ENCODE results near the gene UNG.

UNG gene

GRCh38 chr12:109098183-109098604, 797 bp downstream of the UNG start:
- DNase-seq = peak; percentile 38
- Histone ChIP-seq H2AFZ (ENCODE audit: low read length) (peak overlapping the region; percentile 65), H4K20me1 (ENCODE audit: insufficient read depth, low read length) (no peaks in the 10 kb centered on the region), H3K4me3 (ENCODE audit: low read length) (peak overlapping the region; percentile 82), H3K9ac (ENCODE audit: low read length) (peak overlapping the region; percentile 73), H3K4me1 (ENCODE audit: low read length) (peaks cover 21% of the 10 kb centered on the region), H3K9me3 (replicated peaks; ENCODE audit: insufficient read depth, low read length) (no peaks in the 10 kb centered on the region), H3F3A (ENCODE audit: insufficient read depth, low read length) (peaks cover 11% of the 10 kb centered on the region), H3K36me3 (replicated peaks; ENCODE audit: insufficient read depth, low read length) (peaks cover 9% of the 10 kb centered on the region; the same call in 1 of the 2 replicates), H3K79me2 (ENCODE audit: low read length) (peaks cover 46% of the 10 kb centered on the region), H3K4me2 (ENCODE audit: low read depth, low read length) (peak overlapping the region; percentile 89), H3K9me2 (replicated peaks; ENCODE audit: insufficient read depth, low read length) (no peaks in the 10 kb centered on the region), H3K27ac (ENCODE audit: low read length) (peak overlapping the region; percentile 11; the same call in 1 of the 2 replicates), H3K27me3 (replicated peaks; ENCODE audit: insufficient read depth, low read length) (no peaks in the 10 kb centered on the region)
- TF ChIP-seq EZH2 (optimal IDR thresholded peaks at IDR 0.05; ENCODE audit: low read depth, low read length) = no peak
- TF ChIP-seq, protein P1, sequence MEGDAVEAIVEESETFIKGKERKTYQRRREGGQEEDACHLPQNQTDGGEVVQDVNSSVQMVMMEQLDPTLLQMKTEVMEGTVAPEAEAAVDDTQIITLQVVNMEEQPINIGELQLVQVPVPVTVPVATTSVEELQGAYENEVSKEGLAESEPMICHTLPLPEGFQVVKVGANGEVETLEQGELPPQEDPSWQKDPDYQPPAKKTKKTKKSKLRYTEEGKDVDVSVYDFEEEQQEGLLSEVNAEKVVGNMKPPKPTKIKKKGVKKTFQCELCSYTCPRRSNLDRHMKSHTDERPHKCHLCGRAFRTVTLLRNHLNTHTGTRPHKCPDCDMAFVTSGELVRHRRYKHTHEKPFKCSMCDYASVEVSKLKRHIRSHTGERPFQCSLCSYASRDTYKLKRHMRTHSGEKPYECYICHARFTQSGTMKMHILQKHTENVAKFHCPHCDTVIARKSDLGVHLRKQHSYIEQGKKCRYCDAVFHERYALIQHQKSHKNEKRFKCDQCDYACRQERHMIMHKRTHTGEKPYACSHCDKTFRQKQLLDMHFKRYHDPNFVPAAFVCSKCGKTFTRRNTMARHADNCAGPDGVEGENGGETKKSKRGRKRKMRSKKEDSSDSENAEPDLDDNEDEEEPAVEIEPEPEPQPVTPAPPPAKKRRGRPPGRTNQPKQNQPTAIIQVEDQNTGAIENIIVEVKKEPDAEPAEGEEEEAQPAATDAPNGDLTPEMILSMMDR (IDR thresholded peaks at IDR 0.05; ENCODE audit: low read length) = no peak
- no peak for TF ChIP-seq EZH2phosphoT487 (IDR thresholded peaks at IDR 0.05; ENCODE audit: low read length)

- Histone ChIP-seq H3K36me3 (replicated peaks; ENCODE audit: insufficient read depth, low read length) (peaks cover 11% of the 10 kb centered on the region; the same call in 1 of the 2 replicates), H3K27ac (ENCODE audit: low read length) (peak overlapping the region; percentile 11; the same call in 1 of the 2 replicates), H3K9me3 (replicated peaks; ENCODE audit: insufficient read depth, low read length) (no peaks in the 10 kb centered on the region), H3K9me2 (replicated peaks; ENCODE audit: insufficient read depth, low read length) (no peaks in the 10 kb centered on the region), H3F3A (ENCODE audit: insufficient read depth, low read length) (peaks cover 11% of the 10 kb centered on the region), H3K4me2 (ENCODE audit: low read depth, low read length) (peak overlapping the region; percentile 89), H3K27me3 (replicated peaks; ENCODE audit: insufficient read depth, low read length) (no peaks in the 10 kb centered on the region), H3K4me3 (ENCODE audit: low read length) (peak overlapping the region; percentile 82), H3K9ac (ENCODE audit: low read length) (peak overlapping the region; percentile 73), H2AFZ (ENCODE audit: low read length) (peak overlapping the region; percentile 65), H3K4me1 (ENCODE audit: low read length) (peaks cover 20% of the 10 kb centered on the region), H3K79me2 (ENCODE audit: low read length) (peaks cover 45% of the 10 kb centered on the region), H4K20me1 (ENCODE audit: insufficient read depth, low read length) (no peaks in the 10 kb centered on the region)
- TF ChIP-seq EZH2phosphoT487 (IDR thresholded peaks at IDR 0.05; ENCODE audit: low read length) = no peak
- TF ChIP-seq EZH2 (optimal IDR thresholded peaks at IDR 0.05; ENCODE audit: low read depth, low read length) = no peak
- TF ChIP-seq, protein P1 (IDR thresholded peaks at IDR 0.05; ENCODE audit: low read length) = no peak
- no peak for DNase-seq
These were observed 1.3 kb downstream of the UNG start for GRCh38 chr12:109098651-109099050.

DNA sequence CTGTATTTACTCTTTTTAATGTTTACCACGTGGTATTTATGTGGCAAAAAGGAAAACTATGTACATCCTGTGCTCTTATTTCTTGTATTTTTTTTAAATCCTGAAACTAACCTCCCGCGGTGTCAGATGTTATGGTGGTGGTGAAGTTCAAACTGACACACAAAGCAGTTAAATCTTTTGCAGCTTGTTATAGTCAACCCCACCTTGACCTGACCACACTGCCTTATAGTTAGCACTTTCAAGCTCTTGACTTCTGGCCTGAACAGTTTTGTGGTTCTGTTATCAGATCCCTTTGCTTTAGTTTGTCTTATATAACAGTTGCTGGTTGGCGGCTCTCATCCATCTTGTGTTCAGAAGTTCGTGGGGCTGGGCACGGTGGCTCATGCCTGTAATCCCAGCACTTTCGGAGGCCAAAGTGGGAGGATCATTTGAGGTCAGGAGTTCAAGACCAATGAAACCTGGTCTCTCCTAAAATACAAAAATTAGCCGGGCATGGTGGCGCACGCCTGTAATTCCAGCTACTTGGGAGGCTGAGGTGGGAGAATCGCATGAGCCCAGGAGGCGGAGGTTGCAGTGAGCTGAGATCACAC, 2.1 kb downstream of the UNG start:
- H3K27ac ChIP-seq (ENCODE audit: low read length) = peak overlapping the region; percentile 11; the same call in 1 of the 2 replicates
- peak overlapping the region; percentile 73 for H3K9ac ChIP-seq (ENCODE audit: low read length)
- TF ChIP-seq EZH2 (optimal IDR thresholded peaks at IDR 0.05; ENCODE audit: low read depth, low read length) (no peak), EZH2phosphoT487 (IDR thresholded peaks at IDR 0.05; ENCODE audit: low read length) (no peak)
- TF ChIP-seq, protein P1 (IDR thresholded peaks at IDR 0.05; ENCODE audit: low read length) = no peak
- H3K36me3 ChIP-seq (replicated peaks; ENCODE audit: insufficient read depth, low read length) = peaks cover 14% of the 10 kb centered on the region; the same call in 1 of the 2 replicates
- H2AFZ ChIP-seq (ENCODE audit: low read length) = no peak overlapping the region
- peaks cover 17% of the 10 kb centered on the region for H3K4me1 ChIP-seq (ENCODE audit: low read length)
- H3K9me3 ChIP-seq (replicated peaks; ENCODE audit: insufficient read depth, low read length) = no peaks in the 10 kb centered on the region
- no peaks in the 10 kb centered on the region for H3K9me2 ChIP-seq (replicated peaks; ENCODE audit: insufficient read depth, low read length)
- peak overlapping the region; percentile 82 for H3K4me3 ChIP-seq (ENCODE audit: low read length)
- DNase-seq = peak; percentile 51
- peaks cover 11% of the 10 kb centered on the region for H3F3A ChIP-seq (ENCODE audit: insufficient read depth, low read length)
- H3K4me2 ChIP-seq (ENCODE audit: low read depth, low read length) = peak overlapping the region; percentile 89
- no peaks in the 10 kb centered on the region for H3K27me3 ChIP-seq (replicated peaks; ENCODE audit: insufficient read depth, low read length)
- no peaks in the 10 kb centered on the region for H4K20me1 ChIP-seq (ENCODE audit: insufficient read depth, low read length)
- H3K79me2 ChIP-seq (ENCODE audit: low read length) = peaks cover 45% of the 10 kb centered on the region
